Aorta (tissue), 5 donors: Measurements from ENCODE around the gene LSM14A. TPM values are rescaled to one million over a fixed set of nuclear protein-coding genes. Genes with fewer than 3 reads are reported as not detected.

Experiments
- ATAC-seq: fragments of 200-7000 bp; cut with Tn5 transposase; one replicate; pipeline ENCODE4 v1.9.1; 2022; ENCODE audit warnings: moderate library complexity; ENCODE audit not compliant: low FRiP score
- DNase-seq, 2 donors: peaks; one replicate each; pipeline ENCODE4 v3.0.0-alpha.2; 2020
- H3K27ac ChIP-seq, 2 donors: one replicate each; pipeline ENCODE4 v1.5.1; 2013; ENCODE audit warnings: low read length in 2 of 2, mild to moderate bottlenecking in 2 of 2, moderate library complexity in 2 of 2, control low read depth in 1 of 2, inconsistent platforms in 1 of 2, low read depth in 1 of 2
- H3K27me3 ChIP-seq, 2 donors: one replicate each; pipeline ENCODE4 v1.6.1; 2013; ENCODE audit warnings: control low read depth in 1 of 2, low read length in 1 of 2, mild to moderate bottlenecking in 1 of 2, moderate library complexity in 1 of 2; ENCODE audit not compliant: insufficient read depth in 2 of 2, control insufficient read depth in 1 of 2
- H3K36me3 ChIP-seq, 2 donors: one replicate each; pipeline ENCODE4 v1.6.1; 2013; ENCODE audit warnings: control low read depth in 1 of 2, low read length in 1 of 2, mild to moderate bottlenecking in 1 of 2; ENCODE audit not compliant: insufficient read depth in 2 of 2, control insufficient read depth in 1 of 2
- H3K4me1 ChIP-seq, 2 donors: one replicate each; pipeline ENCODE4 v1.6.1; 2013; ENCODE audit warnings: low read length in 2 of 2, control low read depth in 1 of 2, mild to moderate bottlenecking in 1 of 2, moderate library complexity in 1 of 2; ENCODE audit not compliant: insufficient read depth in 2 of 2, control insufficient read depth in 1 of 2
- H3K4me3 ChIP-seq, 2 donors: one replicate each; pipeline ENCODE4 v1.5.1; 2013; ENCODE audit warnings: low read length in 2 of 2, control low read depth in 1 of 2, mild to moderate bottlenecking in 1 of 2
- H3K9me3 ChIP-seq: one replicate; pipeline ENCODE4 v1.6.1; 2013; ENCODE audit warnings: mild to moderate bottlenecking, low read length; ENCODE audit not compliant: control insufficient read depth
- WGBS, 2 donors: extraction: QIAGEN DNeasy Blood & Tissue Kit; methylation state at CpG; one replicate each; pipeline ENCODE4 v1.1.7; 2013; 5-methylcytosine and 5-hydroxymethylcytosine counted together
- intact Hi-C, 2 donors: fragments of 100-400 bp; cut with DNase I; formaldehyde crosslinking; loops; one replicate each; pipeline versions ENCODE4 v1.14.2 to v1.15.0; 2022
- polyA plus RNA-seq, 2 donors: library from polyadenylated mRNA; stranded (reverse); fragments of 200-250 nt; gene quantifications; one replicate each; pipeline ENCODE4 v1.2.3, GENCODE V29; 2013
- total RNA-seq, 2 donors: library from RNA; stranded (reverse); fragmentation: NEBNext Ultra II Directional; extraction: Animal tissue kit (Norgen Biotek cat#: 25700); gene quantifications; one replicate each; pipeline ENCODE4 v1.2.1, GENCODE V29; 2021
- donor health status: healthy with polysubstance abuse.
- donor health status: Bipolar disorder and iron deficiency.
- donor health status: DM: no; HTN: no; CAD: no.
- donor health status: DM: no; HTN: no; CAD: no.
- donor health status: DM: yes; HTN: yes; CAD: no.

LSM14A gene
- total and polyA plus RNA-seq, 4 donors = 80.4 to 108 (median 87.5) TPM

DNA sequence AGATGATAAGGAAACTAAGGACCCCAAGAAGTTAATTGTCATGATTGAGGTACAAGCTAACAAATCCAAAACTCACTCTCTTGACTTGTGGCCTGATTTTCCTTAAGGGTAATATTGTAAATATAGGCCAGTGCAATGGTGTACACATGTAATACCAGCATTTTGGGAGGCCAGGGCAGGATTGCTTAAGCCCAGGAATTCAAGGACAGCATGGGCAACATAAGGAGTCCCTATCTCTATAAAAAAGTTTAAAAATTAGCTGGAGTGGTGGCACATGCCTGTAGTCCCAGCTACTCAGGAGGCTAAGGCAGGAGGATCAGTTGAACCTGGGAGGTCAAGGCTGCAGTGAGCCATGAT lies 53.3 kb downstream of the LSM14A start:
- Histone ChIP-seq H3K9me3 (no peaks in the 10 kb centered on the region), H3K36me3 (peaks cover 4 to 11% of the 10 kb centered on the region in 2 donors), H3K27me3 (no peaks in the 10 kb centered on the region), H3K4me1 (peaks cover 0 to 8% of the 10 kb centered on the region in 2 donors), H3K27ac (no peak overlapping the region), H3K4me3 (no peak overlapping the region)
- no peak for DNase-seq
- no peak for ATAC-seq
- intact Hi-C loops = loop anchor here (10.0 kb wide), 1 partner anchor 109 kb away; no protein-coding TSS in a partner anchor

DNA sequence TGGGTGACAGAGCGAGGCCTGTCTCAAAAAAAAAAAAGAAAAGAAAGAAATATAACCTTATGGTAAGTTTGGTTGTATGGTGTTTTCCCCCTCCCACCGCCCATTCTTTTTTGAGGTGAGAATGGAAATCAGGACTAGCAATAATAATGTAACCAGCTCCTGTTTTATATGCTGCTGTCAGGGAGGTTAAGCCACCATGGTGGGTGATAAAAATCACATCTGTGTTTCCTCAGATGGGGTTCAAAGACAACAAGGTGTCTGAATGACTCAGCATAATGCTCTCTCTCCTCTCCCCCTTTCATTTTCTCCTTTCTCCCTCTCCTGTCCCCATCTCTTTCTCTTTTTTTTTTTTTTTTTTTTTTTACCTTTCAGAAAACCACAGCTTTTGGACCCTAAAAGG lies 53.7 kb downstream of the LSM14A start:
- Histone ChIP-seq H3K27ac (no peak overlapping the region), H3K27me3 (no peaks in the 10 kb centered on the region), H3K4me3 (no peak overlapping the region), H3K36me3 (peaks cover 4 to 11% of the 10 kb centered on the region in 2 donors), H3K4me1 (peaks cover 0 to 8% of the 10 kb centered on the region in 2 donors), H3K9me3 (no peaks in the 10 kb centered on the region)
- DNase-seq (no peak), ATAC-seq (no peak)
- intact Hi-C loops = loop anchor here (10.0 kb wide), 1 partner anchor 109 kb away; no protein-coding TSS in a partner anchor
- 79 to 97% methylated on average over 1 to 2 of the region's 2 CpGs for WGBS, 2 donors

DNA sequence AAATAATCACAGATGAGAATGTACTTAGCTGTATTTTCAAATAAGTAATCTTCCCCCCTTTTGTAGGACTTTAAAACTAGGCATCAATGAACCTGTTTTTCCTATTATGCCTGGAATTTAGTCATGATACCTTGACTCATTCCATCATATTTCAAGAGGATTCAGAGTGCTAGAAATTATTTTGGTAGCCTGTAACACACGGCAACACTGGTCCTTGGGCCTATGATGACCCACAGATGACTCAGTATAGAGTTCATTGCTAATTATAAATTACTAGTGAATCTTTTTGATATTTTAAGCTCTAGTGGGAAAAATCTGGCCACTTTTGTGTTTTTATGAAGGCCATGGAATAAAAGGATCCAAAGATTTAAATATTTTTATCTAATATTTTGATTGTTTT lies 56.0 kb downstream of the LSM14A start:
- Histone ChIP-seq H3K27me3 (no peaks in the 10 kb centered on the region), H3K27ac (no peak overlapping the region), H3K4me1 (peaks cover 0 to 13% of the 10 kb centered on the region in 2 donors), H3K36me3 (peaks cover 4 to 5% of the 10 kb centered on the region in 2 donors), H3K4me3 (no peak overlapping the region), H3K9me3 (no peaks in the 10 kb centered on the region)
- DNase-seq = no peak
- intact Hi-C loops = loop anchor here (10.0 kb wide), 1 partner anchor 106 kb away; no protein-coding TSS in a partner anchor
- 0 to 8% methylated on average over 1 of the region's 1 CpG for WGBS, 2 donors
- no peak for ATAC-seq

DNA sequence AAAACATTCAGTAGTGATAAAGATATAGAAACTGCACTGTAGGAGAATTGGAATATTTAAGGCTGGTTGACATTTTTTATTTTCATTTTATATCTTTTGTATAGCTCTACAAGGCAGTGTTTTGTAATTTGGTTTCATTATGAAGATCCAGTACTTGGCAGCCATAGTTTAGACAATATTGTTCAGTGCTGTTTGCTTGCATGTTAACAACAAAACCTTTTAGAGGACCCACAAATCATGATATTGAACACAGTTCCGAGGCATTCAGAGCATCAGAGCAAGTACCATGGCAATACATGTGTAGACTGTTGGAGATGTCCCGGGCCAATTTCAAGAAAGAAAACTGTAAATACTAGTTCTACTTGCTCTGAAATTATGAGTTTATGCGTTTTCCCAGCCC lies 56.5 kb downstream of the LSM14A start:
- peaks cover 4% of the 10 kb centered on the region in 2 donors for H3K36me3 ChIP-seq
- DNase-seq = no peak
- peaks cover 0 to 13% of the 10 kb centered on the region in 2 donors for H3K4me1 ChIP-seq
- intact Hi-C loops = loop anchor here (10.0 kb wide), 1 partner anchor 106 kb away; no protein-coding TSS in a partner anchor
- H3K27ac ChIP-seq = peak overlapping the region in 1 of 2 donors; percentile 64
- no peaks in the 10 kb centered on the region for H3K9me3 ChIP-seq
- no peak overlapping the region for H3K4me3 ChIP-seq
- H3K27me3 ChIP-seq = no peaks in the 10 kb centered on the region
- WGBS, 2 donors = 92 to 93% methylated on average over 3 of the region's 3 CpGs
- no peak for ATAC-seq

DNA sequence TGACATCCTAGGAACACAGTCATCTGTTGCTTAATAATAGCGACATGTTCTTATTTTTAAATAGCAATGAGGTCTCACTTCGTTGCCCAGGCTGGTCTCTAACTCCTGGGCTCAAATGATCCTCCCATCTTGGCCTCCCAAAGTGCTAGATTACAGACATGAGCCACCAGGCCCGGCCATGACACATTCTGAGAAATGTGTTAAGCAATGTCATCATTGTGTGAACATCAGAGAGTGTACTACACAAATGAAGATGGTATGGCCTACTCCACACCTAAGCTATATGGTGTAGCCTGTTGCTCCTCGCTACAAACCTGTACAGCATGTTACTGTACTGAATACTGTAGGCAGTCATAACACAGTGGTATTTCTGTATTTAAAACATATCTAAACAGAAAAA lies 57.4 kb downstream of the LSM14A start:
- no peak for ATAC-seq
- WGBS, 2 donors = 88 to 92% methylated on average over 4 of the region's 4 CpGs
- no peak for DNase-seq

DNA sequence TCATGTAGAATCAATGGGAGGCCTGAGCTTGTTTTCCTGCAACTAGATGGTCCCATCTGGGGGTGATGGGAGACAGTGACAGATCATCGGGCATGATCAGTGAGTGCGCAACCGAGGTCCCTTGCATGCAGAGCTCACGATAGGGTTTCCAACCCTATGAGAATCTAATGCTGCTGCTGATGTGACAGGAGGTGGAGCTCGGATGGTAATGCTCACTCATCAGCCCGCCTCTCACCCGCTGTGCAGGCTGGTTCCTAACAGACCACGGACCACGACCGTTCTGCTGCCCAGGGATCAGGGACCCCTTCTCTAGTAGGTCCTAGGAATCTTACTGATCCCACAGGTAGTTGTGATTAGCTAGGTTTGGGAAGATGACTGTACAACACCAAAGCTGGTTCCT lies 58.5 kb downstream of the LSM14A start:
- peaks cover 0 to 9% of the 10 kb centered on the region in 2 donors for H3K4me1 ChIP-seq
- no peak overlapping the region for H3K4me3 ChIP-seq
- no peak overlapping the region for H3K27ac ChIP-seq
- peaks cover 0 to 2% of the 10 kb centered on the region in 2 donors for H3K36me3 ChIP-seq
- intact Hi-C loops = no loop called here
- DNase-seq (no peak), ATAC-seq (no peak)
- no peaks in the 10 kb centered on the region for H3K27me3 ChIP-seq
- no peaks in the 10 kb centered on the region for H3K9me3 ChIP-seq
- 83 to 87% methylated on average over 10 of the region's 10 CpGs for WGBS, 2 donors

More for the DNA sequence above, 57.4 kb downstream of the LSM14A start:
- Histone ChIP-seq H3K36me3 (peaks cover 2 to 4% of the 10 kb centered on the region in 2 donors), H3K27ac (no peak overlapping the region), H3K9me3 (no peaks in the 10 kb centered on the region), H3K4me1 (peaks cover 0 to 10% of the 10 kb centered on the region in 2 donors), H3K27me3 (no peaks in the 10 kb centered on the region), H3K4me3 (no peak overlapping the region)
- intact Hi-C loops = loop anchor here (10.0 kb wide), 1 partner anchor 105 kb away; no protein-coding TSS in a partner anchor

DNA sequence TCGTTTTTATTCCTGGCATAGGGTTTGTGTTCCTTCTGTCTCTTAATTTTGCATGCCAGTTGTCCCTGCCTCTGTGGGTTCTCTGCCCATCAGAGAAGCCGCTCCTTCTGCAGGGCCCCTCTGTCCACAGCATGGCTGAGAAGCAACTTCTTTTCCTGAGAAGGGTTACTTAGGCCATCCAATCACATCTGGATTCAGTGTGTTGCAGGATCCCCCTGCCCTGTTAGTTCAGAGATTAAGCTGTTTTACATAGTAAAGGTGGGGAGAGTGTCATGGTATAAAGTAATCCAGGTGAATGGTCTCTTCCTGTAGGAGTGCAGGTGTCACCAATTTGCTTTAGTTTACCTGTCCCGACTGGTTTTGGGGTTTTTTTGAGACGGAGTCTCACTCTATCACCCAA lies 59.1 kb downstream of the LSM14A start:
- Histone ChIP-seq H3K9me3 (no peaks in the 10 kb centered on the region), H3K36me3 (peaks cover 0 to 2% of the 10 kb centered on the region in 2 donors), H3K4me3 (no peak overlapping the region), H3K4me1 (peaks cover 0 to 9% of the 10 kb centered on the region in 2 donors), H3K27ac (peak overlapping the region in 1 of 2 donors; percentile 54), H3K27me3 (no peaks in the 10 kb centered on the region)
- ATAC-seq (no peak), DNase-seq (no peak)
- intact Hi-C loops = no loop called here
- 70 to 74% methylated on average over 4 of the region's 4 CpGs for WGBS, 2 donors

DNA sequence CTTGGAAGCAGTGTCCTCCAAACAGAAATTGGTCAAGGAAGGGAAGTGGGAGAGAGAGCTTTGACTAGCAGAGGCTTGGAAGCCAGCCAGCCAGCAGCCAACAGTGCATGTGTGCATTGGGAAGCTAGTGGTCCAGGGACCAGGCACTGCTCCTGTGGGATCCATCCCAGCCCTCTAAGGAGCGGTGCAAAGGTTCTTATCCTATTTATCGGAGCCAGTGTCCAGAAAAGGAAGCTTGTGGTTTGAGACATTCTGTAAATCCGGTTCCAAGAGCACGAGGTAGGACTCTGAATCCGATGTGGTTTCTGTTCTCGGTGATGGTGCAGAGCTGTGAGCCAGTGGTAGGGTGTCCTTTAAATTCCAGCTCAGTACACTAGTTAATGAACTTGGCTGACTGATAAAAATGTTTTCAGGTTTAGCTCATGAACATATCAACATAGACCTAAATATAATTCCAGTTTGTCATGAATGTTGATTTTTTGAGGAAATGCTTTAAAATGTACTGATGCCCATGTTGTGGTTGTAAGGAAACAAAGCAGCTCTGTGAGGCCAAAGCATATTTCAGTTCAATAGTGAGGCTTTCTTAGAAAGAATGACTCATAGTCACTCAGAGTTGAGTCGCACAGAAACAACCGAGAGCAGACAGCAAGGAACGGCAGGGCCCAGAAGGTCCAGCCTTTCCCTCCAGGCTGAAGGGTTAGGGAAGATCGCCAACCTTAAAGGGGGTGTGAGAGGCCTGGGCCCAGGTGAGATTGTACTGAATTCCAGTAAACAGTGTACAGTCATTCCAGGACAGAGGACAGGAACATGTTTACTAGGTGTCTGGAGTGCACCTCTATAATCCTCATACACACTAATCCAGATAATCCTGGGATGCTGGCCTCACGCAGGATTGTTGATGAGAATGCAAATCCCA lies 60.5 kb downstream of the LSM14A start:
- peaks cover 0 to 9% of the 10 kb centered on the region in 2 donors for H3K4me1 ChIP-seq
- peak; percentile 82 to 86 for DNase-seq
- H3K36me3 ChIP-seq = peaks cover 0 to 2% of the 10 kb centered on the region in 2 donors
- H3K9me3 ChIP-seq = no peaks in the 10 kb centered on the region
- 3% methylated on average over 11 of the region's 11 CpGs for WGBS, 2 donors
- ATAC-seq = peak; percentile 89
- no peak overlapping the region for H3K4me3 ChIP-seq
- peak overlapping the region; percentile 14 to 85 for H3K27ac ChIP-seq
- intact Hi-C loops = no loop called here
- no peaks in the 10 kb centered on the region for H3K27me3 ChIP-seq
